ENCODE measurements around the gene AFF3. TPM values are rescaled to one million over a fixed set of nuclear protein-coding genes. Genes with fewer than 3 reads are reported as not detected.
A peak's percentile ranks its signal among the peaks of the same experiment; 100 is the strongest.

Gene AFF3
- total and polyA plus RNA-seq, 2 donors (not counting 1 experiment from before 2014, with no cell fraction given): 0.50 to 2.5 TPM

DNA sequence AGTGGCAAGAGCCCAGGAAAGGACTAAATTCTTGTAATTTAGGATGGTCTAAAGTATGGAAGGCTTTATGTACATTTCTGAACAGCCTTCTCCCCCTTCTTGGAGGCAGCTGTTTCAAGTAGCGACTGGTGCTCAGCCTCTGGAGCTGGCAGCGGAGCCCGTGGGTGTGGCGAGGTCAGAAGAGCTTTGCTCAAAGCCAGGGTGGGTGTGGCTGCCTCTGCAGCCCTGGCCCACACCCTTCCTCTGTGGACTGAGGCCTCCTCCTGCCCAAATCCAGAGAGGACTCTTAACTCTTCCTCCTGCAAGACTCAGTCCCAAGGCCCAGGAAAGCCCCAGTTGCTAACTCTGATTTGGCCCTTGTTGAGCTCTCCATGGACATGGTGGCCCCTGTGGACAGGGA, 450.5 kb downstream of the AFF3 start:
- Histone ChIP-seq H3K4me1 (ENCODE audit: control insufficient read depth, extremely low read depth, insufficient read depth, low read length) (no peaks in the 10 kb centered on the region), H3K9ac (ENCODE audit: insufficient read depth, low read length) (no peak overlapping the region), H3K27me3 (ENCODE audit: control insufficient read depth, insufficient read depth, low read length) (no peaks in the 10 kb centered on the region), H4K20me1 (ENCODE audit: control insufficient read depth, extremely low read depth, insufficient read depth, low read length) (no peaks in the 10 kb centered on the region), H3K4me2 (ENCODE audit: extremely low read depth, insufficient read depth, low read length) (no peak overlapping the region), H3K79me2 (ENCODE audit: control insufficient read depth, insufficient read depth, low read length) (no peaks in the 10 kb centered on the region), H3K36me3 (ENCODE audit: control insufficient read depth, insufficient read depth, low read length) (no peaks in the 10 kb centered on the region), H3K4me3 (replicated peaks in 1 of 4; ENCODE audit: control extremely low read depth in 1 of 4, insufficient read depth in 1 of 4, low read depth in 3 of 4, low read length in 4 of 4) (no peak overlapping the region), H3K27ac (ENCODE audit: insufficient read depth, low read length) (no peak overlapping the region), H2AFZ (ENCODE audit: low read length) (no peak overlapping the region), H3K9me3 (ENCODE audit: control insufficient read depth, insufficient read depth, low read depth, low read length) (no peaks in the 10 kb centered on the region)
- TF ChIP-seq, protein P1, sequence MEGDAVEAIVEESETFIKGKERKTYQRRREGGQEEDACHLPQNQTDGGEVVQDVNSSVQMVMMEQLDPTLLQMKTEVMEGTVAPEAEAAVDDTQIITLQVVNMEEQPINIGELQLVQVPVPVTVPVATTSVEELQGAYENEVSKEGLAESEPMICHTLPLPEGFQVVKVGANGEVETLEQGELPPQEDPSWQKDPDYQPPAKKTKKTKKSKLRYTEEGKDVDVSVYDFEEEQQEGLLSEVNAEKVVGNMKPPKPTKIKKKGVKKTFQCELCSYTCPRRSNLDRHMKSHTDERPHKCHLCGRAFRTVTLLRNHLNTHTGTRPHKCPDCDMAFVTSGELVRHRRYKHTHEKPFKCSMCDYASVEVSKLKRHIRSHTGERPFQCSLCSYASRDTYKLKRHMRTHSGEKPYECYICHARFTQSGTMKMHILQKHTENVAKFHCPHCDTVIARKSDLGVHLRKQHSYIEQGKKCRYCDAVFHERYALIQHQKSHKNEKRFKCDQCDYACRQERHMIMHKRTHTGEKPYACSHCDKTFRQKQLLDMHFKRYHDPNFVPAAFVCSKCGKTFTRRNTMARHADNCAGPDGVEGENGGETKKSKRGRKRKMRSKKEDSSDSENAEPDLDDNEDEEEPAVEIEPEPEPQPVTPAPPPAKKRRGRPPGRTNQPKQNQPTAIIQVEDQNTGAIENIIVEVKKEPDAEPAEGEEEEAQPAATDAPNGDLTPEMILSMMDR (conservative IDR thresholded peaks at IDR 0.05 in 1 of 2, IDR thresholded peaks at IDR 0.05 in 1 of 2; ENCODE audit: low read depth in 1 of 2, low read length in 2 of 2): no peak
- TF ChIP-seq EZH2 (IDR thresholded peaks at IDR 0.05; ENCODE audit: low read length, missing control alignments): no peak
- DNase-seq (ENCODE audit: low read depth in 2 of 2): peak in 1 of 2 donors; percentile 51

DNA sequence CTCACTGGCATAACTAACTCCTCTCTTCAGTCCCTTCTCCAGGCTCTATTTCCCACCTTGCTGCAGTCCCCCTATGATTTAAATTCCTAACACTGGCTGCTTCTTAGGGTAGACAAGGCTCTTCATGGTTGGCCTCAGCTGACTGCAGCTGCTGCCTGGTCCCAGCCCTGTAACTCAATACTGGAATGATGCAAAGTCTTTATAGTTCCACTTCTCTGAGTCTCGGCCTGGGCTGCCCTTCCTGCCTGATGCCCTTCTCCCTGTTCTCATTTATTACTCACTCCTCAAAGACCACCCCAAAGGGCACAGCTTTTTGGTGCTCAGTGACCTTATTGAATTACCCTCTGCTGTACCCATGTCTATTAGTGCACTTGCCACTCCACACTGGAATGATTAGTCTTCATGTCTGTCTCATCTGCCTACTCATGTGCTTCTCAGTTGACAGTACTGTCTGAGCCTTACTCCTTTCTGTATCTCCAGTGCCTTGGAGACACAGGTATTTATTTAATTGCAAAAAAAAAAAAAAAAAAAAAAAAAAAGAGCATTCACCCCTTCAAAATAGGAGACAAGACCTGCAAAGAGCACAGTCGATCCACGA, 453.1 kb downstream of the AFF3 start:
- H3K4me3 ChIP-seq (replicated peaks in 1 of 4; ENCODE audit: control extremely low read depth in 1 of 4, insufficient read depth in 1 of 4, low read depth in 3 of 4, low read length in 4 of 4): no peak overlapping the region
- no peak for DNase-seq (ENCODE audit: low read depth in 2 of 2)
- no peaks in the 10 kb centered on the region for H3K27me3 ChIP-seq (ENCODE audit: control insufficient read depth, insufficient read depth, low read length)
- H2AFZ ChIP-seq (ENCODE audit: low read length): no peak overlapping the region
- H3K4me2 ChIP-seq (ENCODE audit: extremely low read depth, insufficient read depth, low read length): no peak overlapping the region
- no peaks in the 10 kb centered on the region for H3K4me1 ChIP-seq (ENCODE audit: control insufficient read depth, extremely low read depth, insufficient read depth, low read length)
- H3K79me2 ChIP-seq (ENCODE audit: control insufficient read depth, insufficient read depth, low read length): no peaks in the 10 kb centered on the region
- H4K20me1 ChIP-seq (ENCODE audit: control insufficient read depth, extremely low read depth, insufficient read depth, low read length): no peaks in the 10 kb centered on the region
- no peaks in the 10 kb centered on the region for H3K36me3 ChIP-seq (ENCODE audit: control insufficient read depth, insufficient read depth, low read length)
- TF ChIP-seq, protein P1 (conservative IDR thresholded peaks at IDR 0.05 in 1 of 2, IDR thresholded peaks at IDR 0.05 in 1 of 2; ENCODE audit: low read depth in 1 of 2, low read length in 2 of 2): no peak
- TF ChIP-seq EZH2 (IDR thresholded peaks at IDR 0.05; ENCODE audit: low read length, missing control alignments): no peak
- no peak overlapping the region for H3K9ac ChIP-seq (ENCODE audit: insufficient read depth, low read length)
- H3K27ac ChIP-seq (ENCODE audit: insufficient read depth, low read length): no peak overlapping the region
- H3K9me3 ChIP-seq (ENCODE audit: control insufficient read depth, insufficient read depth, low read depth, low read length): no peaks in the 10 kb centered on the region

DNA sequence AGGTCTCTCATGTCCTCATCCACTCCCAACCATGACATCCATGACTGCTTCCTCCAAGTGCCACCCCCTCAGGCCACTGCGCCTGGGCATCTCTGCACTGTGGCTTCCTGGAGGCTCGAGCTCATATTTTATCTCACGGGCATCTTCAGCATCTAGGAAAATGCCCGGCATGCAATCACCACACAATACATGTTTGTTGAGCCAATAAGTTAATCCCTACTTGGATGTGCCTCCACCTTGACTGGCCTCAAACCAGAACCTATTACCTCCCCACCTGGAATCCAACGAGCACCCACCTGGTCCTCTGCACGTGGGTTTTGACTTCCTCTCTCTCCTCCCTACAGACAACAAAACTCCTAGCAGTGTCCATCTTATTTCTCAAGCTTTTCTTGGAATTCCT, 453.7 kb downstream of the AFF3 start:
- no peak for DNase-seq (ENCODE audit: low read depth in 2 of 2)
- Histone ChIP-seq H3K27me3 (ENCODE audit: control insufficient read depth, insufficient read depth, low read length) (no peaks in the 10 kb centered on the region), H3K9me3 (ENCODE audit: control insufficient read depth, insufficient read depth, low read depth, low read length) (no peaks in the 10 kb centered on the region), H3K4me1 (ENCODE audit: control insufficient read depth, extremely low read depth, insufficient read depth, low read length) (no peaks in the 10 kb centered on the region), H3K4me2 (ENCODE audit: extremely low read depth, insufficient read depth, low read length) (no peak overlapping the region), H3K36me3 (ENCODE audit: control insufficient read depth, insufficient read depth, low read length) (no peaks in the 10 kb centered on the region), H3K79me2 (ENCODE audit: control insufficient read depth, insufficient read depth, low read length) (no peaks in the 10 kb centered on the region), H3K27ac (ENCODE audit: insufficient read depth, low read length) (no peak overlapping the region), H3K9ac (ENCODE audit: insufficient read depth, low read length) (no peak overlapping the region), H2AFZ (ENCODE audit: low read length) (no peak overlapping the region), H3K4me3 (replicated peaks in 1 of 4; ENCODE audit: control extremely low read depth in 1 of 4, insufficient read depth in 1 of 4, low read depth in 3 of 4, low read length in 4 of 4) (no peak overlapping the region), H4K20me1 (ENCODE audit: control insufficient read depth, extremely low read depth, insufficient read depth, low read length) (no peaks in the 10 kb centered on the region)
- no peak for TF ChIP-seq EZH2 (IDR thresholded peaks at IDR 0.05; ENCODE audit: low read length, missing control alignments)
- TF ChIP-seq, protein P1 (conservative IDR thresholded peaks at IDR 0.05 in 1 of 2, IDR thresholded peaks at IDR 0.05 in 1 of 2; ENCODE audit: low read depth in 1 of 2, low read length in 2 of 2): no peak

All from fibroblast of lung (primary cell).